ENCODE measurements around the gene TPRX1. TPM values are rescaled to one million over a fixed set of nuclear protein-coding genes. Genes with fewer than 3 reads are reported as not detected.

The TPRX1 gene
- total RNA-seq, 1 donor from 2014 or later = not detected

Other genes starting within 250 kb of the TPRX1 start
- 0.87 TPM for gene ZNF541, start 231.4 kb downstream of the TPRX1 start, total RNA-seq
- 14.5 TPM for gene BICRA, start 195.4 kb downstream of the TPRX1 start, total RNA-seq
- gene EHD2, start 91.1 kb downstream of the TPRX1 start, total RNA-seq = 327 TPM
- 194 TPM for gene NOP53, start 59.0 kb downstream of the TPRX1 start, total RNA-seq
- gene SELENOW, start 25.8 kb downstream of the TPRX1 start, total RNA-seq = 232 TPM
- not detected for gene CRX, start 17.4 kb upstream of the TPRX1 start, total RNA-seq
- gene TPRX2, start 54.7 kb upstream of the TPRX1 start, total RNA-seq = not detected
- gene SULT2A1, start 81.8 kb upstream of the TPRX1 start, total RNA-seq = not detected
- gene BSPH1, start 187.6 kb upstream of the TPRX1 start, total RNA-seq = not detected
- gene ELSPBP1, start 190.1 kb upstream of the TPRX1 start, total RNA-seq = not detected
- gene CABP5, start 239.5 kb upstream of the TPRX1 start, total RNA-seq = not detected